Osteocyte (in vitro differentiated cells): ENCODE measurements around the gene KASH5. TPM values are rescaled to one million over a fixed set of nuclear protein-coding genes. Genes with fewer than 3 reads are reported as not detected.

ENCODE experiments used
- DNase-seq: peaks from one replicate; pipeline ENCODE4 v3.0.0; 2021; ENCODE audit warnings: mixed read lengths; ENCODE audit not compliant: unreplicated experiment; ENCODE audit errors: extremely low spot score
- H3K27ac Mint-ChIP-seq: one replicate; pipeline ENCODE4 v1.8.0; 2021; ENCODE audit warnings: mild to moderate bottlenecking, mixed read lengths; ENCODE audit not compliant: unreplicated experiment
- H3K27me3 Mint-ChIP-seq: one replicate; pipeline ENCODE4 v1.8.0; 2021; ENCODE audit warnings: mixed read lengths; ENCODE audit not compliant: unreplicated experiment
- H3K36me3 Mint-ChIP-seq: one replicate; pipeline ENCODE4 v1.8.0; 2021; ENCODE audit warnings: mixed read lengths; ENCODE audit not compliant: unreplicated experiment
- H3K4me1 Mint-ChIP-seq: one replicate; pipeline ENCODE4 v1.8.0; 2021; ENCODE audit warnings: mixed read lengths; ENCODE audit not compliant: unreplicated experiment
- H3K4me3 Mint-ChIP-seq: one replicate; pipeline ENCODE4 v1.8.0; 2021; ENCODE audit warnings: mild to moderate bottlenecking, moderate library complexity, mixed read lengths; ENCODE audit not compliant: unreplicated experiment
- H3K9me3 Mint-ChIP-seq: one replicate; pipeline ENCODE4 v1.8.0; 2021; ENCODE audit warnings: mixed read lengths; ENCODE audit not compliant: unreplicated experiment
- CTCF ChIP-seq: fragments of 200-600 bp; sonication (generic); IDR thresholded peaks from 2 replicates; pipeline ENCODE4 v1.5.0; 2021; ENCODE audit warnings: antibody characterized with exemption, mild to moderate bottlenecking, moderate library complexity
- total RNA-seq: library from RNA; stranded (reverse); gene quantifications from 2 replicates; pipeline ENCODE4 v1.2.1, GENCODE V29; 2021

Gene KASH5
- total RNA-seq, 1 donor from 2014 or later: not detected

- H3K27me3 Mint-ChIP-seq: peaks cover 63% of the 10 kb centered on the region
- DNase-seq: no peak
- H3K4me1 Mint-ChIP-seq: peaks cover 18% of the 10 kb centered on the region
- no peak overlapping the region for H3K27ac Mint-ChIP-seq
- TF ChIP-seq CTCF: no peak
- H3K4me3 Mint-ChIP-seq: no peak overlapping the region
- no peaks in the 10 kb centered on the region for H3K36me3 Mint-ChIP-seq
- H3K9me3 Mint-ChIP-seq: no peaks in the 10 kb centered on the region
Observed at GRCh38 chr19:49418511-49418910, 30.5 kb downstream of the KASH5 start.

DNA sequence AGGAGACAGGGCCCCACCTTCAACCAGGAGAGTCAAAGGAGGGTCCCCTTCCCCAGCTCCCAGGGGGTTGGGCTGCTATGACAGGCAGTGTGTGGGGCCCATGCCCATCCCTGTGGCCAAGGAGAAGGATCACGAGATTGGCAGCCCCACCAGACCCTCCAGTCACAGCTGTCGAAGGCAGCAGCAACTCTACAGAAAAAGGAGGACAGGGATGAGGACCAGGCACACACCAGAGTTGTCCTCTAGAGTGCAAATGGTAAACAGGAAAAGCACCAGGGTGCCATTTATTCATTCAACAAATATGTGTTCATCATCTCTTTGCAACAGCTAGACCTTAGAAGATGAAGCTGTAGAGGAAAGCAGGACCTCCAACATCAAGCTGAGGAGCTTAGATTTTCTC, 31.1 kb downstream of the KASH5 start:
- H3K36me3 Mint-ChIP-seq: no peaks in the 10 kb centered on the region
- peaks cover 23% of the 10 kb centered on the region for H3K4me1 Mint-ChIP-seq
- DNase-seq: no peak
- H3K9me3 Mint-ChIP-seq: no peaks in the 10 kb centered on the region
- H3K4me3 Mint-ChIP-seq: no peak overlapping the region
- TF ChIP-seq CTCF: no peak
- no peak overlapping the region for H3K27ac Mint-ChIP-seq
- peaks cover 70% of the 10 kb centered on the region for H3K27me3 Mint-ChIP-seq

DNA sequence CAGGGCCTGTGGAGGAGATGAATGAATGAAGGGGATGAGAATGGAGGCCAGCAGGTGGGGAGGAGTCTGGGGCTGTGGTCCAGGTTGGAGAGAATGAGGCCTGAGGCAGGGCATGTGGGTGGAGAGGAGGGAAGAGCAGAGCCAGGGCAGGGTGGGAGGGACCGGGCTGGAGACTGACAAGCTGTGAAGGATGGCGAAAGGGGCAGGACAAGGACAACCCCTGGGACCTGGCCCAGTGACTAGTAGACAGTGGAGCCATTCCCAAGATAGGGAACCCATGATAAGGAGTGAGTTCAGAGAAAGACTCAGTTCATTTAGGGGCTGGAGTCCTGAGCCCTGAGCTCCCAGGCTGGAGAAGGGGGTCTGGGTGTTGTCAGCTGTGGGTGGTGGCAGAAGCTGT, 32.2 kb downstream of the KASH5 start:
- Mint-ChIP-seq H3K4me1 (peaks cover 23% of the 10 kb centered on the region), H3K4me3 (no peak overlapping the region), H3K27me3 (peaks cover 80% of the 10 kb centered on the region), H3K9me3 (no peaks in the 10 kb centered on the region), H3K36me3 (no peaks in the 10 kb centered on the region), H3K27ac (no peak overlapping the region)
- DNase-seq: no peak
- TF ChIP-seq CTCF: no peak

DNA sequence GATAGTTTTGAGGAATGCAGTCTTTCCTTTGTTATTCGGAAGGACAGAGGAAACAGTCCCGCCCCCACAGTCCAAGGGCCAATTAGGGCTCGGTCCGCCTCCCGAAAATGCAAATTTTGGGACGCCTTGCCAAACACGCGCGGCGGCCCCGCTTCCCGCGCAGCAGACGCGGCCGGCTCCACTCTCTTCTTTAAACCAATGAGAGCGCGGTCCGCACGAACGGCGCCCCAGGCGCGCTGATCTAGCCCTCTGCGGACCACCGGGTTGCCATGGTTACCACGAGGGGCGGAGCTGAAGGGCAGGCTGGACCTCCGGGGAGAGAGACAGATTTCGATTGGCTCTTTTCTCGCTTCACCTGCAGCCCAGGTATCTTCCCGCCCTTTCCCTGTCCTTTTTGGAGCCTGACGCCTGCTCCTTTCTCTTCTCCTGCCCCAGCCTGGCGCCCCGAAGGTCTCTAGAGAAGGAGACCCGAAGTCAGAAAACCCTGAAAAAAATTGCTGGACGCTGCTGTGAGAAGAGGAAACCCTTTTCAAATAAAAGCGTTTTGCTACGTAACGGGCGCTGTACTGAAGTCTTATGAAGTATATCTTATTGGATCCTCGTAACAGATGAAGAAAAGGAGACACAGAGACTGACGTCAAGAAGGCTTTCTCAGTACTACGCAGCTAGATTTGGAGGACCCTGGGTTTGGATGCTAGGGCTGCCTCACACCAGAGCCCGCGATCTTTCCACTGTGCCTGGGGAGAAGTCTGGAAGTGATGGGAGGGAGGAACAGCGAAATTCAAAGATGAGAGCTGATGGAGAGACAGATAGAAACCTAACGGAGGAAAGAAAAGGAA, 33.2 kb downstream of the KASH5 start:
- H3K4me1 Mint-ChIP-seq: peaks cover 23% of the 10 kb centered on the region
- TF ChIP-seq CTCF: no peak
- H3K27me3 Mint-ChIP-seq: peaks cover 89% of the 10 kb centered on the region
- peak; percentile 82 for DNase-seq
- H3K27ac Mint-ChIP-seq: no peak overlapping the region
- H3K9me3 Mint-ChIP-seq: no peaks in the 10 kb centered on the region
- H3K36me3 Mint-ChIP-seq: no peaks in the 10 kb centered on the region
- peak overlapping the region; percentile 14 for H3K4me3 Mint-ChIP-seq

DNA sequence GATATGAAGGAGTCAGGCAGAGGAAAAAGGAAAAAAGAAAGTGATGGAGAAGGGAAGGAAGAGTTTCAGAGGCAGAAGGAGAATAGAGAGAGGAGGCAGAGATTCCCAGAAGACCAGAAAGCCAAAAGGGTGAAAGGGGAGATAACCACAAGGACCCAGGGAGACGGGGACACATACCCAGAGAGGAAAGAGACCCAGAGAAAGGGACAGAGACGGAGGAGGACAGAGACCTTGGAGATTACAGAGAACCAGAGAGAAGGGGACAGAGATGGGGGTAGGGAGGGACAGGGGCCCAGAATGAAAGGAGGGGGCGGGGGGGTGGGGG, 33.8 kb downstream of the KASH5 start:
- Mint-ChIP-seq H3K4me1 (peaks cover 24% of the 10 kb centered on the region), H3K27me3 (peaks cover 89% of the 10 kb centered on the region), H3K36me3 (no peaks in the 10 kb centered on the region), H3K4me3 (no peak overlapping the region), H3K9me3 (no peaks in the 10 kb centered on the region), H3K27ac (no peak overlapping the region)
- no peak for TF ChIP-seq CTCF
- no peak for DNase-seq
